Testis (tissue), 3 donors: ENCODE results near the gene ARHGAP12. TPM values are rescaled to one million over a fixed set of nuclear protein-coding genes. Genes with fewer than 3 reads are reported as not detected.

Experiments used
- DNase-seq: peaks from one replicate; pipeline ENCODE4 v3.0.0-alpha.2; 2019
- H3K27ac ChIP-seq, 2 donors: fragments of 200-600 bp; sonication (generic); one replicate each; pipeline ENCODE4 v1.5.1; 2019
- H3K27me3 ChIP-seq: fragments of 200-600 bp; sonication (generic); one replicate; pipeline ENCODE4 v1.5.1; 2019
- H3K36me3 ChIP-seq: fragments of 200-600 bp; sonication (generic); one replicate; pipeline ENCODE4 v1.5.1; 2017; ENCODE audit warnings: low read depth; ENCODE audit errors: missing control alignments
- H3K4me1 ChIP-seq: fragments of 200-600 bp; sonication (generic); one replicate; pipeline ENCODE4 v1.5.1; 2019
- H3K4me3 ChIP-seq, 2 donors: fragments of 200-600 bp; sonication (generic); one replicate each; pipeline ENCODE4 v1.5.1; 2017 to 2019
- H3K9me3 ChIP-seq: fragments of 200-600 bp; sonication (generic); one replicate; pipeline ENCODE4 v1.5.1; 2017
- POLR2A ChIP-seq: fragments of 450-650 bp; IDR thresholded peaks from one replicate; pipeline ENCODE4 v1.6.1; 2017; ENCODE audit warnings: antibody characterized with exemption, mild to moderate bottlenecking, moderate library complexity
- WGBS, 2 donors: methylation state at CpG; one replicate each; pipeline ENCODE4 v1.1.5; 2018; 5-methylcytosine and 5-hydroxymethylcytosine counted together
- intact Hi-C: fragments of 100-400 bp; cut with DNase I; formaldehyde crosslinking; loops from one replicate; pipeline ENCODE4 v1.15.1; 2023; ENCODE audit warnings: low total_unique reads
- polyA plus RNA-seq: library from polyadenylated mRNA; stranded (reverse); fragments of 350-450 nt; fragmentation: Illumina TruSeq; extraction: RNeasy Lipid Tissue Mini Kit (QIAGEN cat#74804); gene quantifications from one replicate; pipeline ENCODE4 v1.2.3, GENCODE V29; 2014; ENCODE audit warnings: low read depth, low replicate concordance; ENCODE audit not compliant: insufficient read depth
- total RNA-seq, 2 donors: library from RNA; depleted of rRNA; stranded (reverse); fragments of >200 nt; gene quantifications; one replicate each; pipeline ENCODE4 v1.2.3, GENCODE V29; 2016
- TF ChIP-seq, protein P1 (sequence below), 3 experiments: fragments of 450-650 bp in 2 of 3; fragments of 200-600 bp in 1 of 3; sonication (generic) in 1 of 3; IDR thresholded peaks; one replicate each; pipeline ENCODE4 v1.5.1; 2016 to 2019; ENCODE audit warnings: antibody characterized with exemption in 3 of 3, mild to moderate bottlenecking in 2 of 3, moderate library complexity in 1 of 3

ARHGAP12 gene
- total and polyA plus RNA-seq, 3 donors from 2014 or later = 11.7 to 36.1 (median 33.1) TPM

DNA sequence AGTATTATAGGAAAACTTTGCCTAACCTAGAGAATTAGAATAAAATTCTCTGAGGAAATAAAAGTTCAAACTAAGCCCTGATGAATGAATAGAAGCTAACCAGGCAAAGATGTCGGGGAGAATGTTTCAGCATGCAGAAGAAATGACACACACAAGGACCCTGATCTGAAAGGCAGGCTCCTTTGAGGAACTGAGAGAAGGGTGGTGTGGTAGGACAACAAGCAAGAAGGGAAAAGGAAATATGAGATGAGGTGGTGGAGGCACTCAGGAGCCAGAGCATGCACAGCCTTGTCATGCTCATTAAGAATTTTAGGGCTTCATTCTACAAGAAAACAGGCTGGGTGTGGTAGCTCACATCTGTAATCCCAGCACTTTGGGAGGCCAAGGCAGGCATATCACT, 90.6 kb downstream of the ARHGAP12 start:
- Histone ChIP-seq H3K27me3 (no peaks in the 10 kb centered on the region), H3K9me3 (no peaks in the 10 kb centered on the region), H3K36me3 (no peaks in the 10 kb centered on the region), H3K4me1 (no peaks in the 10 kb centered on the region), H3K4me3 (no peak overlapping the region), H3K27ac (no peak overlapping the region)
- no peak for DNase-seq
- intact Hi-C loops = no loop called here
- 94 to 100% methylated on average over 1 of the region's 1 CpG for WGBS, 2 donors
- TF ChIP-seq, protein P1, sequence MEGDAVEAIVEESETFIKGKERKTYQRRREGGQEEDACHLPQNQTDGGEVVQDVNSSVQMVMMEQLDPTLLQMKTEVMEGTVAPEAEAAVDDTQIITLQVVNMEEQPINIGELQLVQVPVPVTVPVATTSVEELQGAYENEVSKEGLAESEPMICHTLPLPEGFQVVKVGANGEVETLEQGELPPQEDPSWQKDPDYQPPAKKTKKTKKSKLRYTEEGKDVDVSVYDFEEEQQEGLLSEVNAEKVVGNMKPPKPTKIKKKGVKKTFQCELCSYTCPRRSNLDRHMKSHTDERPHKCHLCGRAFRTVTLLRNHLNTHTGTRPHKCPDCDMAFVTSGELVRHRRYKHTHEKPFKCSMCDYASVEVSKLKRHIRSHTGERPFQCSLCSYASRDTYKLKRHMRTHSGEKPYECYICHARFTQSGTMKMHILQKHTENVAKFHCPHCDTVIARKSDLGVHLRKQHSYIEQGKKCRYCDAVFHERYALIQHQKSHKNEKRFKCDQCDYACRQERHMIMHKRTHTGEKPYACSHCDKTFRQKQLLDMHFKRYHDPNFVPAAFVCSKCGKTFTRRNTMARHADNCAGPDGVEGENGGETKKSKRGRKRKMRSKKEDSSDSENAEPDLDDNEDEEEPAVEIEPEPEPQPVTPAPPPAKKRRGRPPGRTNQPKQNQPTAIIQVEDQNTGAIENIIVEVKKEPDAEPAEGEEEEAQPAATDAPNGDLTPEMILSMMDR (IDR thresholded peaks at IDR 0.05) = no peak
- no peak for TF ChIP-seq POLR2A

DNA sequence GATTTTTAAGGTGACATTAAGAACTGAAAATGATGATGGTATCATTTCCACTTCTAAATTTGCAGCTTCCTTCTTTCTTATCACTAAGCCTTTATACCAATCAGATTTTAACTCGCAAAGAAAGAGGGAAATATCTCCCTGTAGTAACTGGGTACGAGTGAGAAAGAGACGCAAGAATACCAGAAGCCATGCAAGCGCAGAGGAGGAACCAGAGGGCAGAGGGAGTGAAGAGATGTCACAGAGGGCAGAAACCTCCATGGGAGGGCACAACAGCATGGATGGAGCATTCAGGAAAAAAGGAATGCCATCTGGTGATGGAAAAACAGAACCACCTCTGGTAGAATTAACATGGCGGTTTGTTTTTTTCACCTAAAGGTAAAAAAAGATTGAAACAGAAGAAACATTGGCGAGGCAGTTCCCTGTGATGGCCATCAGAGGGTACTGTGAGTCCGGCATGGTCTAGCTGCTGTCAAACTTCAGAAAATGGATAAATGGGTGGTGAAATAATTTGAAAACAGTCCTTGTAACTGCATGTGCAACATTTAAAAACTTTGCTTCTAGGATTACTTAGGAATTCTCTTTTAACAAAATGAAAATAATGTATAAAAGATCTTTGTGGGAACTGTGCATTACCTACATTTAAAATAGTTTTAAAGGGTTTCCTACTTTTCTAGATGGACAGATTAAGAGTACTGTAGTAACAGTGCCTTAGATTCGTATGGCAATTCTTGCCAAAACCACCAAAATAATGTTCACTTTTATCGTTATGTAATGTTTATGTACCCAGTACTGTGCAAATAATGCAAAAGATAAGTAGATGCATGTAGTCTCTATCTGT, 91.8 kb downstream of the ARHGAP12 start:
- TF ChIP-seq POLR2A = no peak
- TF ChIP-seq, protein P1 (IDR thresholded peaks at IDR 0.05) = peak; percentile 17 to 64 (median 32)
- 82 to 84% methylated on average over 9 of the region's 9 CpGs for WGBS, 2 donors
- Histone ChIP-seq H3K27ac (no peak overlapping the region), H3K9me3 (no peaks in the 10 kb centered on the region), H3K4me3 (no peak overlapping the region), H3K27me3 (no peaks in the 10 kb centered on the region), H3K4me1 (no peaks in the 10 kb centered on the region), H3K36me3 (no peaks in the 10 kb centered on the region)
- intact Hi-C loops = no loop called here
- DNase-seq = no peak

DNA sequence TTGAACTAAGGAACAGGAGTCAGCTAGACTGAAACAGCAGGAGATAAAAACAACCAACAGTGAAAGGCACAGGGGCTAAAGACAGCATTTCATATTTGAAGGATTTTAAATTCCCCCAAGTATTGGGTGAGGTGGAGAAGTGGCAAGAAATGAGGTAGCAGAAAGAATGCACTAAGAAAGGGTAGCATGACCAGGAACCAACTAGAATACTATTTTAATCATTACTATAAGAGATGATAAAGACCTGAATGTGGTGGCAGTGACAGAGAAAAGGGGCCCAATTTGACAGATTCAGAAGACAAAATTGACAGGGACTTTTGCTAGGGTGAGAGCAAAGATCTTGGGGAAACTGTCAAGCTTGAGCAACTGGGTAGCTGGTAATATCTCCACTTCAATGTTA, 94.9 kb downstream of the ARHGAP12 start:
- no peak overlapping the region for H3K4me3 ChIP-seq
- TF ChIP-seq, protein P1 (IDR thresholded peaks at IDR 0.05) = no peak
- no peak for TF ChIP-seq POLR2A

DNA sequence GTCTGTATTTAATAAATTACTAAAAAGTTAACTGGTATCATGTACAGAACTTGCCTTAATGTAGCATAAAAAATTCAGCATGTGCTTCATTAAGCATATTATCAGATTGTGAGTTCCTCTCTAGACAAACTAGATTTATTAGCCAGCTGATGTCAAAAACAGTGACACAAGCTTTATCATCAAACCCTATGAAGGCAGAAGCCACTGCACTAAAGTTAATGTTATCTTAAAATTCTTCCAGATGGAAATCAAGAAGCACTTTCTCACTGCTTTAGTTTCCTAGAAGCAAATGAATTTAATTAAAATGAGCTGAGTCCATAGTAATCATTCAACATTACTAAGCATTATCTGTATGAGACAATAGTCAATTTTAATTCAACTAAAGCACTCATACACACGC, 96.4 kb downstream of the ARHGAP12 start:
- Histone ChIP-seq H3K27ac (no peak overlapping the region), H3K27me3 (no peaks in the 10 kb centered on the region), H3K9me3 (no peaks in the 10 kb centered on the region), H3K4me3 (no peak overlapping the region), H3K4me1 (no peaks in the 10 kb centered on the region), H3K36me3 (no peaks in the 10 kb centered on the region)
- 92 to 100% methylated on average over 1 of the region's 1 CpG for WGBS, 2 donors
- DNase-seq = no peak
- TF ChIP-seq, protein P1 (IDR thresholded peaks at IDR 0.05) = no peak
- no peak for TF ChIP-seq POLR2A
- intact Hi-C loops = no loop called here

More for the DNA sequence above, 94.9 kb downstream of the ARHGAP12 start:
- H3K36me3 ChIP-seq = no peaks in the 10 kb centered on the region
- intact Hi-C loops = no loop called here
- no peaks in the 10 kb centered on the region for H3K4me1 ChIP-seq
- no peaks in the 10 kb centered on the region for H3K9me3 ChIP-seq
- DNase-seq = no peak
- no peak overlapping the region for H3K27ac ChIP-seq
- H3K27me3 ChIP-seq = no peaks in the 10 kb centered on the region

DNA sequence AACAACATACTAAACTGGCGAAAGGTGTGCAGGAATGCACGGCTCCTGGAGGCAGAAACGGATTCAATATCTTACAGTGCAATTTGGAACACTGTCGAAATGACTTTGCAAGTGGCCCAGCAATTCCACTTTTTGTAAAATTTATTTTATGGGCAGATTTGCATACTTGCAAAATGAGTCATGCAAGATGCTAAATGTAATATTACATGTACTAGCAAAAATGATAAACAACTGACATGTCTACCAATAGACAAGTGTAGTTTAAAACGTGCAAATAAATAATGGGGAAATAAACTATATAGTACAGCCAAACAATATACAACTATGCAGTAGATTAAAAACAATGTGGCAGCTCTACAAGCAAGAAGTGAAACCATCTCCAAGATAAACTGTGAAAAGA, 97.7 kb downstream of the ARHGAP12 start:
- TF ChIP-seq, protein P1 (IDR thresholded peaks at IDR 0.05) = no peak
- TF ChIP-seq POLR2A = no peak
- no peaks in the 10 kb centered on the region for H3K36me3 ChIP-seq
- DNase-seq = no peak
- 85 to 92% methylated on average over 5 of the region's 5 CpGs for WGBS, 2 donors
- no peak overlapping the region for H3K27ac ChIP-seq
- intact Hi-C loops = no loop called here
- H3K9me3 ChIP-seq = no peaks in the 10 kb centered on the region
- no peaks in the 10 kb centered on the region for H3K4me1 ChIP-seq
- H3K4me3 ChIP-seq = no peak overlapping the region
- H3K27me3 ChIP-seq = no peaks in the 10 kb centered on the region
